Measurements from ENCODE around the gene TEX47.

Gene TEX47

GRCh38 chr7:88775838-88776237 is 19.7 kb downstream of the TEX47 start:
- no peak for DNase-seq (ENCODE audit: low read depth in 1 of 2, low spot score in 1 of 2)
- Histone ChIP-seq H3K27ac (replicated peaks) (no peak overlapping the region), H3K4me3 (replicated peaks; ENCODE audit: insufficient read depth, low read length) (no peak overlapping the region), H3K27me3 (ENCODE audit: insufficient read depth, poor library complexity, severe bottlenecking) (no peaks in the 10 kb centered on the region)
- TF ChIP-seq, protein P1, sequence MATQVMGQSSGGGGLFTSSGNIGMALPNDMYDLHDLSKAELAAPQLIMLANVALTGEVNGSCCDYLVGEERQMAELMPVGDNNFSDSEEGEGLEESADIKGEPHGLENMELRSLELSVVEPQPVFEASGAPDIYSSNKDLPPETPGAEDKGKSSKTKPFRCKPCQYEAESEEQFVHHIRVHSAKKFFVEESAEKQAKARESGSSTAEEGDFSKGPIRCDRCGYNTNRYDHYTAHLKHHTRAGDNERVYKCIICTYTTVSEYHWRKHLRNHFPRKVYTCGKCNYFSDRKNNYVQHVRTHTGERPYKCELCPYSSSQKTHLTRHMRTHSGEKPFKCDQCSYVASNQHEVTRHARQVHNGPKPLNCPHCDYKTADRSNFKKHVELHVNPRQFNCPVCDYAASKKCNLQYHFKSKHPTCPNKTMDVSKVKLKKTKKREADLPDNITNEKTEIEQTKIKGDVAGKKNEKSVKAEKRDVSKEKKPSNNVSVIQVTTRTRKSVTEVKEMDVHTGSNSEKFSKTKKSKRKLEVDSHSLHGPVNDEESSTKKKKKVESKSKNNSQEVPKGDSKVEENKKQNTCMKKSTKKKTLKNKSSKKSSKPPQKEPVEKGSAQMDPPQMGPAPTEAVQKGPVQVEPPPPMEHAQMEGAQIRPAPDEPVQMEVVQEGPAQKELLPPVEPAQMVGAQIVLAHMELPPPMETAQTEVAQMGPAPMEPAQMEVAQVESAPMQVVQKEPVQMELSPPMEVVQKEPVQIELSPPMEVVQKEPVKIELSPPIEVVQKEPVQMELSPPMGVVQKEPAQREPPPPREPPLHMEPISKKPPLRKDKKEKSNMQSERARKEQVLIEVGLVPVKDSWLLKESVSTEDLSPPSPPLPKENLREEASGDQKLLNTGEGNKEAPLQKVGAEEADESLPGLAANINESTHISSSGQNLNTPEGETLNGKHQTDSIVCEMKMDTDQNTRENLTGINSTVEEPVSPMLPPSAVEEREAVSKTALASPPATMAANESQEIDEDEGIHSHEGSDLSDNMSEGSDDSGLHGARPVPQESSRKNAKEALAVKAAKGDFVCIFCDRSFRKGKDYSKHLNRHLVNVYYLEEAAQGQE (IDR thresholded peaks at IDR 0.05; ENCODE audit: insufficient replicate concordance, low read depth): no peak
- TF ChIP-seq, protein P2, sequence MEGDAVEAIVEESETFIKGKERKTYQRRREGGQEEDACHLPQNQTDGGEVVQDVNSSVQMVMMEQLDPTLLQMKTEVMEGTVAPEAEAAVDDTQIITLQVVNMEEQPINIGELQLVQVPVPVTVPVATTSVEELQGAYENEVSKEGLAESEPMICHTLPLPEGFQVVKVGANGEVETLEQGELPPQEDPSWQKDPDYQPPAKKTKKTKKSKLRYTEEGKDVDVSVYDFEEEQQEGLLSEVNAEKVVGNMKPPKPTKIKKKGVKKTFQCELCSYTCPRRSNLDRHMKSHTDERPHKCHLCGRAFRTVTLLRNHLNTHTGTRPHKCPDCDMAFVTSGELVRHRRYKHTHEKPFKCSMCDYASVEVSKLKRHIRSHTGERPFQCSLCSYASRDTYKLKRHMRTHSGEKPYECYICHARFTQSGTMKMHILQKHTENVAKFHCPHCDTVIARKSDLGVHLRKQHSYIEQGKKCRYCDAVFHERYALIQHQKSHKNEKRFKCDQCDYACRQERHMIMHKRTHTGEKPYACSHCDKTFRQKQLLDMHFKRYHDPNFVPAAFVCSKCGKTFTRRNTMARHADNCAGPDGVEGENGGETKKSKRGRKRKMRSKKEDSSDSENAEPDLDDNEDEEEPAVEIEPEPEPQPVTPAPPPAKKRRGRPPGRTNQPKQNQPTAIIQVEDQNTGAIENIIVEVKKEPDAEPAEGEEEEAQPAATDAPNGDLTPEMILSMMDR (IDR thresholded peaks at IDR 0.05; ENCODE audit: insufficient read depth, low read length): no peak
- TF ChIP-seq GABPA (IDR thresholded peaks at IDR 0.05; ENCODE audit: low read depth) (no peak), POLR2AphosphoS5 (IDR thresholded peaks at IDR 0.05; ENCODE audit: low read depth) (no peak), SPI1 (IDR thresholded peaks at IDR 0.05; ENCODE audit: borderline replicate concordance, low read depth) (no peak)

DNA sequence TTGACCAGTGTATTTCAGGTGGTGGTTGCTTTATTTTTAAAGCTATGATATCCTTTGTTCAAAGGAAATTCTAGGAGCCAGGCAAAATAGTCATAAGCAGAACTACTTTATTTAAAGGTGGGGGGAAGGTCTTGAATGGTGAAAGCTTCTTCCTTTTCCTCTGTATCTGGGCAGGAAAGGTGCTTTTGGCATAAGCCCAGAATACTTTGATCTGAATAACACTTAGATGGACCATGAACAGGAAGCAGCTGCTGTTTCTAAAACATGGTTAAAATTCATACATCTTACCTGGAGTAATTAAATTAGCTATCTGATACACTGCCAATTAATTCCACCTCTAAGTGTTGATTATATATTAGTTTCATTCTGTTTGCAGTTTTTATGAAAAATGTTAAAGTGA is 22.8 kb downstream of the TEX47 start:
- Histone ChIP-seq H3K4me3 (replicated peaks; ENCODE audit: insufficient read depth, low read length) (no peak overlapping the region), H3K27me3 (ENCODE audit: insufficient read depth, poor library complexity, severe bottlenecking) (no peaks in the 10 kb centered on the region), H3K27ac (replicated peaks) (no peak overlapping the region)
- no peak for DNase-seq (ENCODE audit: low read depth in 1 of 2, low spot score in 1 of 2)
- TF ChIP-seq, protein P2 (IDR thresholded peaks at IDR 0.05; ENCODE audit: insufficient read depth, low read length): no peak
- no peak for TF ChIP-seq GABPA (IDR thresholded peaks at IDR 0.05; ENCODE audit: low read depth)
- no peak for TF ChIP-seq POLR2AphosphoS5 (IDR thresholded peaks at IDR 0.05; ENCODE audit: low read depth)
- TF ChIP-seq, protein P1 (IDR thresholded peaks at IDR 0.05; ENCODE audit: insufficient replicate concordance, low read depth): no peak
- TF ChIP-seq SPI1 (IDR thresholded peaks at IDR 0.05; ENCODE audit: borderline replicate concordance, low read depth): no peak

GRCh38 chr7:88771417-88771816 is 24.1 kb downstream of the TEX47 start:
- no peaks in the 10 kb centered on the region for H3K27me3 ChIP-seq (ENCODE audit: insufficient read depth, poor library complexity, severe bottlenecking)
- no peak overlapping the region for H3K27ac ChIP-seq (replicated peaks)
- no peak overlapping the region for H3K4me3 ChIP-seq (replicated peaks; ENCODE audit: insufficient read depth, low read length)
- DNase-seq (ENCODE audit: low read depth in 1 of 2, low spot score in 1 of 2): no peak
- TF ChIP-seq, protein P1 (IDR thresholded peaks at IDR 0.05; ENCODE audit: insufficient replicate concordance, low read depth): no peak
- TF ChIP-seq, protein P2 (IDR thresholded peaks at IDR 0.05; ENCODE audit: insufficient read depth, low read length): no peak
- TF ChIP-seq GABPA (IDR thresholded peaks at IDR 0.05; ENCODE audit: low read depth): no peak
- no peak for TF ChIP-seq SPI1 (IDR thresholded peaks at IDR 0.05; ENCODE audit: borderline replicate concordance, low read depth)
- TF ChIP-seq POLR2AphosphoS5 (IDR thresholded peaks at IDR 0.05; ENCODE audit: low read depth): no peak
